Uterus (tissue), 4 donors: ENCODE data around the gene PCDHA2. TPM values are rescaled to one million over a fixed set of nuclear protein-coding genes. Genes with fewer than 3 reads are reported as not detected.
A peak's percentile ranks its signal among the peaks of the same experiment; 100 is the strongest.

Source experiments
- DNase-seq, 2 donors: peaks; one replicate each; pipeline ENCODE4 v3.0.0-alpha.2; 2019 to 2020
- H3K27ac ChIP-seq, 2 donors: fragments of 200-600 bp; sonication (generic); 1 replicate in 1 of 2; 2 replicates in 1 of 2; pipeline ENCODE4 v1.5.1; 2016 to 2018
- H3K27me3 ChIP-seq, 2 donors: fragments of 200-600 bp; sonication (generic); one replicate each; pipeline ENCODE4 v1.5.1; 2018 to 2019; ENCODE audit warnings: control low read depth in 1 of 2
- H3K36me3 ChIP-seq, 2 donors: fragments of 200-600 bp; sonication (generic); one replicate each; pipeline ENCODE4 v1.5.1; 2019; ENCODE audit warnings: control low read depth in 1 of 2
- H3K4me1 ChIP-seq, 2 donors: fragments of 200-600 bp; sonication (generic); one replicate each; pipeline ENCODE4 v1.5.1; 2018 to 2019; ENCODE audit warnings: control low read depth in 1 of 2
- H3K4me3 ChIP-seq, 2 donors: fragments of 200-600 bp; sonication (generic); 1 replicate in 1 of 2; 2 replicates in 1 of 2; pipeline ENCODE4 v1.5.1; 2018 to 2019; ENCODE audit warnings: mild to moderate bottlenecking in 1 of 2
- H3K9me3 ChIP-seq, 2 donors: fragments of 200-600 bp; sonication (generic); one replicate each; pipeline ENCODE4 v1.5.1; 2019; ENCODE audit warnings: control low read depth in 1 of 2
- CTCF ChIP-seq, 4 experiments: fragments of 200-600 bp in 2 of 4; fragments of 450-650 bp in 2 of 4; sonication (generic) in 2 of 4; IDR thresholded peaks; one replicate each; pipeline ENCODE4 v1.5.1; 2016 to 2019; ENCODE audit warnings: antibody characterized with exemption in 4 of 4, mild to moderate bottlenecking in 2 of 4, moderate library complexity in 1 of 4
- POLR2A ChIP-seq, 2 donors: fragments of 450-650 bp; IDR thresholded peaks; one replicate each; pipeline ENCODE4 v1.6.1; 2016; ENCODE audit warnings: antibody characterized with exemption in 2 of 2, mild to moderate bottlenecking in 1 of 2, moderate library complexity in 1 of 2
- intact Hi-C: fragments of 100-400 bp; cut with DNase I; formaldehyde crosslinking; loops from one replicate; pipeline ENCODE4 v1.15.1; 2023; ENCODE audit warnings: low total_unique reads
- total RNA-seq, 4 donors: library from RNA; depleted of rRNA in 3 of 4; stranded (reverse); fragments of >200 nt in 3 of 4; gene quantifications; one replicate each; pipeline versions ENCODE4 v1.1.0 to v1.2.4, GENCODE V29; 2014 to 2023
- donor health status: DM: yes; HTN: yes; CAD: no.

Gene PCDHA2
- total RNA-seq = under 1 TPM in 3 of 4 donors, not detected in 1; 0.26 to 0.76 (median 0.52) TPM

- Histone ChIP-seq H3K9me3 (peaks cover 0 to 7% of the 10 kb centered on the region in 2 donors), H3K27ac (peak within 1 kb of the TSS in 1 of 2 donors; percentile 29), H3K36me3 (no peaks in the 10 kb centered on the region), H3K27me3 (no peaks in the 10 kb centered on the region), H3K4me3 (peak within 1 kb of the TSS in 1 of 2 donors; percentile 23), H3K4me1 (no peaks in the 10 kb centered on the region)
- TF ChIP-seq CTCF (IDR thresholded peaks at IDR 0.05) (peak in 3 of 4 experiments; percentile 16 to 32 (median 21)), POLR2A (IDR thresholded peaks at IDR 0.05) (no peak)
- DNase-seq = no peak
- intact Hi-C loops = no loop called here
These were observed at the start of gene PCDHA2 for GRCh38 chr5:140794595-140795258. TSS of gene PCDHA2 (plus strand) at chr5:140794852.

GRCh38 chr5:140753561-140753960 is 41.1 kb upstream of the PCDHA2 start:
- Histone ChIP-seq H3K4me3 (no peak overlapping the region), H3K36me3 (no peaks in the 10 kb centered on the region), H3K27me3 (no peaks in the 10 kb centered on the region), H3K4me1 (no peaks in the 10 kb centered on the region), H3K9me3 (peaks cover 0 to 10% of the 10 kb centered on the region in 2 donors), H3K27ac (no peak overlapping the region)
- no peak for DNase-seq
- intact Hi-C loops = no loop called here
- TF ChIP-seq CTCF (IDR thresholded peaks at IDR 0.05) = no peak
- TF ChIP-seq POLR2A (IDR thresholded peaks at IDR 0.05) = no peak

GRCh38 chr5:140764177-140764973 is 30.3 kb upstream of the PCDHA2 start:
- TF ChIP-seq CTCF (IDR thresholded peaks at IDR 0.05) (no peak), POLR2A (IDR thresholded peaks at IDR 0.05) (no peak)
- intact Hi-C loops = no loop called here
- DNase-seq = no peak
- Histone ChIP-seq H3K36me3 (no peaks in the 10 kb centered on the region), H3K9me3 (peaks cover 0 to 53% of the 10 kb centered on the region in 2 donors), H3K27ac (no peak overlapping the region), H3K27me3 (no peaks in the 10 kb centered on the region), H3K4me1 (no peaks in the 10 kb centered on the region), H3K4me3 (no peak overlapping the region)

- H3K36me3 ChIP-seq = no peaks in the 10 kb centered on the region
- peaks cover 0 to 45% of the 10 kb centered on the region in 2 donors for H3K9me3 ChIP-seq
- TF ChIP-seq CTCF (IDR thresholded peaks at IDR 0.05) (no peak), POLR2A (IDR thresholded peaks at IDR 0.05) (no peak)
- DNase-seq = no peak
- no peaks in the 10 kb centered on the region for H3K4me1 ChIP-seq
- intact Hi-C loops = no loop called here
- no peak overlapping the region for H3K4me3 ChIP-seq
- H3K27ac ChIP-seq = no peak overlapping the region
- no peaks in the 10 kb centered on the region for H3K27me3 ChIP-seq
These were observed 27.2 kb upstream of the PCDHA2 start for GRCh38 chr5:140767444-140767843.

GRCh38 chr5:140780512-140780911 is 14.1 kb upstream of the PCDHA2 start:
- peaks cover 0 to 4% of the 10 kb centered on the region in 2 donors for H3K9me3 ChIP-seq

More at GRCh38 chr5:140780512-140780911, 14.1 kb upstream of the PCDHA2 start:
- TF ChIP-seq POLR2A (IDR thresholded peaks at IDR 0.05) (no peak), CTCF (IDR thresholded peaks at IDR 0.05) (no peak)
- no peak for DNase-seq
- Histone ChIP-seq H3K4me3 (no peak overlapping the region), H3K4me1 (no peaks in the 10 kb centered on the region), H3K27ac (no peak overlapping the region), H3K36me3 (no peaks in the 10 kb centered on the region), H3K27me3 (no peaks in the 10 kb centered on the region)
- intact Hi-C loops = no loop called here
